ENCODE results near the gene PLD4.
"Not testable (repeated sequence)": the region's sequence is repeated elsewhere in the genome, so short reads cannot be mapped to it uniquely, and the experiment has no call there.

Gene PLD4

GRCh38 chr14:104899781-104900180 is 24.9 kb upstream of the PLD4 start:
- Mint-ChIP-seq H3K27me3 (peaks cover 18 to 25% of the 10 kb centered on the region in 2 donors), H3K36me3 (ENCODE audit: insufficient read depth) (peaks cover 5% of the 10 kb centered on the region)

GRCh38 chr14:104900639-104901512 is 23.8 kb upstream of the PLD4 start:
- Mint-ChIP-seq H3K36me3 (ENCODE audit: insufficient read depth) (peaks cover 5% of the 10 kb centered on the region), H3K9me3 (no peaks in the 10 kb centered on the region), H3K4me3 (no peak overlapping the region), H3K4me1 (ENCODE audit: low read depth in 2 of 2) (peaks cover 0 to 3% of the 10 kb centered on the region in 2 donors), H3K27me3 (peaks cover 21 to 28% of the 10 kb centered on the region in 2 donors), H3K27ac (no peak overlapping the region)
- ATAC-seq (replicated peaks) (no peak), DNase-seq (no peak)

More at GRCh38 chr14:104899781-104900180, 24.9 kb upstream of the PLD4 start:
- no peak overlapping the region for H3K4me3 Mint-ChIP-seq
- no peaks in the 10 kb centered on the region for H3K9me3 Mint-ChIP-seq
- H3K4me1 Mint-ChIP-seq (ENCODE audit: low read depth in 2 of 2), result peaks cover 0 to 3% of the 10 kb centered on the region in 2 donors
- no peak for DNase-seq
- H3K27ac Mint-ChIP-seq, result no peak overlapping the region
- ATAC-seq (replicated peaks), result no peak

- H3K36me3 Mint-ChIP-seq (ENCODE audit: insufficient read depth), result no peaks in the 10 kb centered on the region
- peaks cover 30 to 41% of the 10 kb centered on the region in 2 donors for H3K27me3 Mint-ChIP-seq
- DNase-seq (no peak), ATAC-seq (replicated peaks) (no peak)
- no peaks in the 10 kb centered on the region for H3K9me3 Mint-ChIP-seq
- H3K4me3 Mint-ChIP-seq, result no peak overlapping the region
- H3K4me1 Mint-ChIP-seq (ENCODE audit: low read depth in 2 of 2), result peaks cover 0 to 3% of the 10 kb centered on the region in 2 donors
- H3K27ac Mint-ChIP-seq, result no peak overlapping the region
Measured at GRCh38 chr14:104903990-104904389, 20.7 kb upstream of the PLD4 start.

- H3K4me3 Mint-ChIP-seq; H3K27ac Mint-ChIP-seq; DNase-seq; H3K4me1 Mint-ChIP-seq (ENCODE audit: low read depth in 2 of 2); ATAC-seq (replicated peaks); H3K9me3 Mint-ChIP-seq; H3K36me3 Mint-ChIP-seq (ENCODE audit: insufficient read depth): not testable (repeated sequence)
- peaks cover 36 to 49% of the 10 kb centered on the region in 2 donors for H3K27me3 Mint-ChIP-seq
Measured at GRCh38 chr14:104904650-104905578, 19.8 kb upstream of the PLD4 start.

- H3K4me1 Mint-ChIP-seq (ENCODE audit: low read depth in 2 of 2); H3K36me3 Mint-ChIP-seq (ENCODE audit: insufficient read depth); H3K4me3 Mint-ChIP-seq; H3K27ac Mint-ChIP-seq; DNase-seq; H3K9me3 Mint-ChIP-seq; ATAC-seq (replicated peaks): not testable (repeated sequence)
- H3K27me3 Mint-ChIP-seq, result peaks cover 42 to 56% of the 10 kb centered on the region in 2 donors
Measured at GRCh38 chr14:104905579-104905933, 19.1 kb upstream of the PLD4 start.

GRCh38 chr14:104908303-104908702 is 16.4 kb upstream of the PLD4 start:
- no peak for ATAC-seq (replicated peaks)
- peaks cover 57 to 72% of the 10 kb centered on the region in 2 donors for H3K27me3 Mint-ChIP-seq

GRCh38 chr14:104912053-104912452 is 12.6 kb upstream of the PLD4 start:
- Mint-ChIP-seq H3K9me3 (no peaks in the 10 kb centered on the region), H3K27me3 (peaks cover 56 to 79% of the 10 kb centered on the region in 2 donors), H3K4me3 (no peak overlapping the region), H3K36me3 (ENCODE audit: insufficient read depth) (no peaks in the 10 kb centered on the region), H3K27ac (no peak overlapping the region), H3K4me1 (ENCODE audit: low read depth in 2 of 2) (no peaks in the 10 kb centered on the region)
- no peak for DNase-seq
- no peak for ATAC-seq (replicated peaks)

More at GRCh38 chr14:104908303-104908702, 16.4 kb upstream of the PLD4 start:
- Mint-ChIP-seq H3K9me3 (no peaks in the 10 kb centered on the region), H3K4me1 (ENCODE audit: low read depth in 2 of 2) (no peaks in the 10 kb centered on the region), H3K27ac (no peak overlapping the region), H3K36me3 (ENCODE audit: insufficient read depth) (no peaks in the 10 kb centered on the region), H3K4me3 (no peak overlapping the region)
- DNase-seq, result no peak

GRCh38 chr14:104913435-104913834 is 11.2 kb upstream of the PLD4 start:
- DNase-seq (no peak), ATAC-seq (replicated peaks) (no peak)
- H3K9me3 Mint-ChIP-seq, result no peaks in the 10 kb centered on the region
- peaks cover 52 to 68% of the 10 kb centered on the region in 2 donors for H3K27me3 Mint-ChIP-seq
- H3K4me3 Mint-ChIP-seq, result no peak overlapping the region
- H3K4me1 Mint-ChIP-seq (ENCODE audit: low read depth in 2 of 2), result no peaks in the 10 kb centered on the region
- no peak overlapping the region for H3K27ac Mint-ChIP-seq
- H3K36me3 Mint-ChIP-seq (ENCODE audit: insufficient read depth), result no peaks in the 10 kb centered on the region

- H3K36me3 Mint-ChIP-seq (ENCODE audit: insufficient read depth), result no peaks in the 10 kb centered on the region
- no peak overlapping the region for H3K4me3 Mint-ChIP-seq
- H3K27ac Mint-ChIP-seq, result no peak overlapping the region
- ATAC-seq (replicated peaks), result no peak
- H3K4me1 Mint-ChIP-seq (ENCODE audit: low read depth in 2 of 2), result no peaks in the 10 kb centered on the region
- no peak for DNase-seq
- no peaks in the 10 kb centered on the region for H3K9me3 Mint-ChIP-seq
- peaks cover 37 to 50% of the 10 kb centered on the region in 2 donors for H3K27me3 Mint-ChIP-seq
Measured at GRCh38 chr14:104917116-104917515, 7.6 kb upstream of the PLD4 start.

GRCh38 chr14:104917993-104918392 is 6.7 kb upstream of the PLD4 start:
- Mint-ChIP-seq H3K27ac (no peak overlapping the region), H3K4me1 (ENCODE audit: low read depth in 2 of 2) (no peaks in the 10 kb centered on the region), H3K9me3 (no peaks in the 10 kb centered on the region), H3K27me3 (peaks cover 34 to 46% of the 10 kb centered on the region in 2 donors), H3K36me3 (ENCODE audit: insufficient read depth) (no peaks in the 10 kb centered on the region), H3K4me3 (no peak overlapping the region)
- DNase-seq, result no peak
- no peak for ATAC-seq (replicated peaks)

- not testable (repeated sequence) for H3K9me3 Mint-ChIP-seq; H3K27ac Mint-ChIP-seq; ATAC-seq (replicated peaks); H3K36me3 Mint-ChIP-seq (ENCODE audit: insufficient read depth); H3K4me1 Mint-ChIP-seq (ENCODE audit: low read depth in 2 of 2); H3K4me3 Mint-ChIP-seq; DNase-seq
- peaks cover 29 to 35% of the 10 kb centered on the region in 2 donors for H3K27me3 Mint-ChIP-seq
Measured at GRCh38 chr14:104919152-104919992, 5.3 kb upstream of the PLD4 start.

- H3K27me3 Mint-ChIP-seq, result peaks cover 29 to 30% of the 10 kb centered on the region in 2 donors
- no peaks in the 10 kb centered on the region for H3K9me3 Mint-ChIP-seq
- DNase-seq (no peak), ATAC-seq (replicated peaks) (no peak)
- no peak overlapping the region for H3K27ac Mint-ChIP-seq
- H3K36me3 Mint-ChIP-seq (ENCODE audit: insufficient read depth), result no peaks in the 10 kb centered on the region
- no peak overlapping the region for H3K4me3 Mint-ChIP-seq
- no peaks in the 10 kb centered on the region for H3K4me1 Mint-ChIP-seq (ENCODE audit: low read depth in 2 of 2)
Measured at GRCh38 chr14:104919993-104920315, 4.7 kb upstream of the PLD4 start.
